Activated naive CD8-positive, alpha-beta T cell (primary cell): ENCODE measurements around the gene MAGED4.
"Not testable (repeated sequence)": the region's sequence is repeated elsewhere in the genome, so short reads cannot be mapped to it uniquely, and the experiment has no call there.

Experiments used
- H3K27ac Mint-ChIP-seq: one replicate; pipeline ENCODE4 v1.8.0; 2021; ENCODE audit warnings: mixed read lengths
- H3K27me3 Mint-ChIP-seq: one replicate; pipeline ENCODE4 v1.8.0; 2021; ENCODE audit warnings: mixed read lengths
- H3K36me3 Mint-ChIP-seq: one replicate; pipeline ENCODE4 v1.8.0; 2021; ENCODE audit warnings: mixed read lengths
- H3K4me1 Mint-ChIP-seq: one replicate; pipeline ENCODE4 v1.8.0; 2021; ENCODE audit warnings: low read depth, mixed read lengths
- H3K4me3 Mint-ChIP-seq: one replicate; pipeline ENCODE4 v1.8.0; 2021; ENCODE audit warnings: mild to moderate bottlenecking, mixed read lengths
- H3K9me3 Mint-ChIP-seq: one replicate; pipeline ENCODE4 v1.8.0; 2021; ENCODE audit warnings: low read depth, mixed read lengths

The MAGED4 gene

GRCh38 chrX:52184440-52185077 is at the start of gene MAGED4:
Gene MAGED4, plus strand, starts transcription at chrX:52184888. Its CDS starts 1,035 bp downstream, at chrX:52185923.
- not testable (repeated sequence) for H3K36me3 Mint-ChIP-seq, H3K27ac Mint-ChIP-seq, H3K4me1 Mint-ChIP-seq, H3K9me3 Mint-ChIP-seq, H3K4me3 Mint-ChIP-seq, H3K27me3 Mint-ChIP-seq

- Mint-ChIP-seq H3K4me3 (no peak overlapping the region), H3K27ac (no peak overlapping the region), H3K9me3 (no peaks in the 10 kb centered on the region), H3K27me3 (no peaks in the 10 kb centered on the region), H3K36me3 (no peaks in the 10 kb centered on the region), H3K4me1 (no peaks in the 10 kb centered on the region)
Measured at GRCh38 chrX:52138830-52139544, 45.7 kb upstream of the MAGED4 start.

GRCh38 chrX:52139545-52139895 is 45.2 kb upstream of the MAGED4 start:
- Mint-ChIP-seq H3K4me1 (no peaks in the 10 kb centered on the region), H3K27me3 (no peaks in the 10 kb centered on the region), H3K27ac (no peak overlapping the region), H3K36me3 (no peaks in the 10 kb centered on the region), H3K9me3 (no peaks in the 10 kb centered on the region), H3K4me3 (no peak overlapping the region)

GRCh38 chrX:52140020-52140419 is 44.7 kb upstream of the MAGED4 start:
- H3K9me3 Mint-ChIP-seq = no peaks in the 10 kb centered on the region
- no peaks in the 10 kb centered on the region for H3K27me3 Mint-ChIP-seq
- no peaks in the 10 kb centered on the region for H3K36me3 Mint-ChIP-seq
- H3K4me1 Mint-ChIP-seq = no peaks in the 10 kb centered on the region
- H3K4me3 Mint-ChIP-seq = no peak overlapping the region
- H3K27ac Mint-ChIP-seq = no peak overlapping the region

GRCh38 chrX:52150667-52151066 is 34.0 kb upstream of the MAGED4 start:
- not testable (repeated sequence) for H3K4me3 Mint-ChIP-seq

GRCh38 chrX:52160140-52160539 is 24.5 kb upstream of the MAGED4 start:
- H3K36me3 Mint-ChIP-seq, H3K4me1 Mint-ChIP-seq, H3K9me3 Mint-ChIP-seq, H3K27ac Mint-ChIP-seq, H3K4me3 Mint-ChIP-seq, H3K27me3 Mint-ChIP-seq: not testable (repeated sequence)

More at GRCh38 chrX:52150667-52151066, 34.0 kb upstream of the MAGED4 start:
- H3K27ac Mint-ChIP-seq, H3K4me1 Mint-ChIP-seq, H3K27me3 Mint-ChIP-seq, H3K9me3 Mint-ChIP-seq, H3K36me3 Mint-ChIP-seq: not testable (repeated sequence)

GRCh38 chrX:52166840-52167239 is 17.8 kb upstream of the MAGED4 start:
- H3K36me3 Mint-ChIP-seq = no peaks in the 10 kb centered on the region
- H3K4me3 Mint-ChIP-seq = no peak overlapping the region
- H3K4me1 Mint-ChIP-seq = no peaks in the 10 kb centered on the region
- no peak overlapping the region for H3K27ac Mint-ChIP-seq
- H3K27me3 Mint-ChIP-seq = no peaks in the 10 kb centered on the region
- H3K9me3 Mint-ChIP-seq = no peaks in the 10 kb centered on the region

- not testable (repeated sequence) for H3K4me3 Mint-ChIP-seq, H3K4me1 Mint-ChIP-seq, H3K36me3 Mint-ChIP-seq, H3K27me3 Mint-ChIP-seq, H3K9me3 Mint-ChIP-seq, H3K27ac Mint-ChIP-seq
Measured at GRCh38 chrX:52171055-52171454, 13.6 kb upstream of the MAGED4 start.

- H3K4me1 Mint-ChIP-seq, H3K27me3 Mint-ChIP-seq, H3K27ac Mint-ChIP-seq, H3K9me3 Mint-ChIP-seq, H3K36me3 Mint-ChIP-seq, H3K4me3 Mint-ChIP-seq: not testable (repeated sequence)
Measured at GRCh38 chrX:52185078-52185453, 378 bp downstream of the MAGED4 start.

- H3K27ac Mint-ChIP-seq, H3K36me3 Mint-ChIP-seq, H3K27me3 Mint-ChIP-seq: not testable (repeated sequence)
Measured at GRCh38 chrX:52211405-52211804, 26.7 kb downstream of the MAGED4 start.

GRCh38 chrX:52213276-52213675 is 28.6 kb downstream of the MAGED4 start:
- no peak overlapping the region for H3K4me3 Mint-ChIP-seq
- no peak overlapping the region for H3K27ac Mint-ChIP-seq
- H3K27me3 Mint-ChIP-seq = peaks cover 3% of the 10 kb centered on the region
- no peaks in the 10 kb centered on the region for H3K4me1 Mint-ChIP-seq
- no peaks in the 10 kb centered on the region for H3K9me3 Mint-ChIP-seq
- no peaks in the 10 kb centered on the region for H3K36me3 Mint-ChIP-seq

More at GRCh38 chrX:52211405-52211804, 26.7 kb downstream of the MAGED4 start:
- not testable (repeated sequence) for H3K9me3 Mint-ChIP-seq, H3K4me3 Mint-ChIP-seq, H3K4me1 Mint-ChIP-seq

- Mint-ChIP-seq H3K27me3 (peaks cover 3% of the 10 kb centered on the region), H3K36me3 (peaks cover 2% of the 10 kb centered on the region), H3K9me3 (no peaks in the 10 kb centered on the region), H3K4me1 (no peaks in the 10 kb centered on the region), H3K4me3 (no peak overlapping the region), H3K27ac (no peak overlapping the region)
Measured at GRCh38 chrX:52216541-52216940, 31.9 kb downstream of the MAGED4 start.

GRCh38 chrX:52217494-52218160 is 32.9 kb downstream of the MAGED4 start:
- H3K9me3 Mint-ChIP-seq = no peaks in the 10 kb centered on the region
- no peaks in the 10 kb centered on the region for H3K4me1 Mint-ChIP-seq
- no peak overlapping the region for H3K27ac Mint-ChIP-seq

GRCh38 chrX:52220936-52221335 is 36.2 kb downstream of the MAGED4 start:
- Mint-ChIP-seq H3K27ac (no peak overlapping the region), H3K4me1 (no peaks in the 10 kb centered on the region), H3K4me3 (no peak overlapping the region), H3K27me3 (peaks cover 2% of the 10 kb centered on the region), H3K9me3 (no peaks in the 10 kb centered on the region), H3K36me3 (peaks cover 2% of the 10 kb centered on the region)

More at GRCh38 chrX:52217494-52218160, 32.9 kb downstream of the MAGED4 start:
- Mint-ChIP-seq H3K36me3 (peaks cover 2% of the 10 kb centered on the region), H3K4me3 (no peak overlapping the region), H3K27me3 (peaks cover 4% of the 10 kb centered on the region)
